ENCODE measurements around the gene GNG7.
"Not testable (repeated sequence)": the region's sequence is repeated elsewhere in the genome, so short reads cannot be mapped to it uniquely, and the experiment has no call there.

GNG7 gene

GRCh38 chr19:2652504-2653099, 49.9 kb downstream of the GNG7 start:
- no peak overlapping the region for H3K4me2 ChIP-seq (ENCODE audit: low read length)
- H3F3A ChIP-seq (ENCODE audit: control insufficient read depth, insufficient read depth) = no peaks in the 10 kb centered on the region; the same call in 1 of the 2 replicates
- no peaks in the 10 kb centered on the region for H3K9me2 ChIP-seq (replicated peaks; ENCODE audit: control insufficient read depth, low read length)
- no peak overlapping the region for H3K27ac ChIP-seq (ENCODE audit: low read depth, low read length)
- H3K27me3 ChIP-seq (ENCODE audit: control insufficient read depth, low read length) = no peaks in the 10 kb centered on the region
- TF ChIP-seq EZH2phosphoT487 (IDR thresholded peaks at IDR 0.05; ENCODE audit: borderline replicate concordance, low read length) = no peak
- H3K4me3 ChIP-seq (ENCODE audit: low read length) = no peak overlapping the region
- no peaks in the 10 kb centered on the region for H3K9me3 ChIP-seq (ENCODE audit: control insufficient read depth, insufficient read depth, low read length)
- peaks cover 17% of the 10 kb centered on the region for H3K4me1 ChIP-seq (ENCODE audit: control insufficient read depth, low read length)
- H4K20me1 ChIP-seq (ENCODE audit: control insufficient read depth, insufficient read depth, low read depth, low read length) = no peaks in the 10 kb centered on the region
- H3K36me3 ChIP-seq (ENCODE audit: control insufficient read depth, low read length) = peaks cover 31% of the 10 kb centered on the region
- peaks cover 53% of the 10 kb centered on the region for H3K79me2 ChIP-seq (ENCODE audit: control insufficient read depth, low read length)

- H4K20me1 ChIP-seq (ENCODE audit: control insufficient read depth, insufficient read depth, low read depth, low read length); H3K27me3 ChIP-seq (ENCODE audit: control insufficient read depth, low read length); H3K9me3 ChIP-seq (ENCODE audit: control insufficient read depth, insufficient read depth, low read length); H3F3A ChIP-seq (ENCODE audit: control insufficient read depth, insufficient read depth); H3K4me3 ChIP-seq (ENCODE audit: low read length); H3K27ac ChIP-seq (ENCODE audit: low read depth, low read length); H3K9me2 ChIP-seq (replicated peaks; ENCODE audit: control insufficient read depth, low read length); H3K4me2 ChIP-seq (ENCODE audit: low read length): not testable (repeated sequence)
- peaks cover 52% of the 10 kb centered on the region for H3K79me2 ChIP-seq (ENCODE audit: control insufficient read depth, low read length)
- H3K36me3 ChIP-seq (ENCODE audit: control insufficient read depth, low read length) = peaks cover 30% of the 10 kb centered on the region
- H3K4me1 ChIP-seq (ENCODE audit: control insufficient read depth, low read length) = peaks cover 22% of the 10 kb centered on the region
Observed at GRCh38 chr19:2651002-2651733, 51.3 kb downstream of the GNG7 start.

GRCh38 chr19:2650515-2650914, 52.0 kb downstream of the GNG7 start:
- Histone ChIP-seq H3K36me3 (ENCODE audit: control insufficient read depth, low read length) (peaks cover 36% of the 10 kb centered on the region), H3K4me3 (ENCODE audit: low read length) (no peak overlapping the region), H3F3A (ENCODE audit: control insufficient read depth, insufficient read depth) (no peaks in the 10 kb centered on the region; the same call in 1 of the 2 replicates), H3K27ac (ENCODE audit: low read depth, low read length) (no peak overlapping the region), H3K79me2 (ENCODE audit: control insufficient read depth, low read length) (peaks cover 49% of the 10 kb centered on the region), H3K9me3 (ENCODE audit: control insufficient read depth, insufficient read depth, low read length) (no peaks in the 10 kb centered on the region), H3K4me2 (ENCODE audit: low read length) (no peak overlapping the region), H3K4me1 (ENCODE audit: control insufficient read depth, low read length) (peaks cover 29% of the 10 kb centered on the region), H3K9me2 (replicated peaks; ENCODE audit: control insufficient read depth, low read length) (no peaks in the 10 kb centered on the region), H4K20me1 (ENCODE audit: control insufficient read depth, insufficient read depth, low read depth, low read length) (0 out of 2 replicates have a peak, but pooled peaks cover 5% of the 10 kb centered on the region), H3K27me3 (ENCODE audit: control insufficient read depth, low read length) (no peaks in the 10 kb centered on the region)
- TF ChIP-seq EZH2phosphoT487 (IDR thresholded peaks at IDR 0.05; ENCODE audit: borderline replicate concordance, low read length) (no peak), CTCF (IDR thresholded peaks at IDR 0.05; ENCODE audit: low read depth, low read length, poor library complexity, severe bottlenecking) (no peak)

GRCh38 chr19:2648528-2648937, 54.0 kb downstream of the GNG7 start:
- no peaks in the 10 kb centered on the region for H3K9me2 ChIP-seq (replicated peaks; ENCODE audit: control insufficient read depth, low read length)
- no peaks in the 10 kb centered on the region for H3K27me3 ChIP-seq (ENCODE audit: control insufficient read depth, low read length)
- peaks cover 9% of the 10 kb centered on the region; the same call in 1 of the 2 replicates for H4K20me1 ChIP-seq (ENCODE audit: control insufficient read depth, insufficient read depth, low read depth, low read length)
- H3K4me1 ChIP-seq (ENCODE audit: control insufficient read depth, low read length) = peaks cover 24% of the 10 kb centered on the region
- no peaks in the 10 kb centered on the region; the same call in 1 of the 2 replicates for H3F3A ChIP-seq (ENCODE audit: control insufficient read depth, insufficient read depth)
- H3K27ac ChIP-seq (ENCODE audit: low read depth, low read length) = no peak overlapping the region
- no peaks in the 10 kb centered on the region for H3K9me3 ChIP-seq (ENCODE audit: control insufficient read depth, insufficient read depth, low read length)
- TF ChIP-seq EZH2phosphoT487 (IDR thresholded peaks at IDR 0.05; ENCODE audit: borderline replicate concordance, low read length) = no peak
- peak; percentile 87 for TF ChIP-seq CTCF (IDR thresholded peaks at IDR 0.05; ENCODE audit: low read depth, low read length, poor library complexity, severe bottlenecking)
- no peak overlapping the region for H3K4me3 ChIP-seq (ENCODE audit: low read length)
- peaks cover 42% of the 10 kb centered on the region for H3K79me2 ChIP-seq (ENCODE audit: control insufficient read depth, low read length)
- H3K4me2 ChIP-seq (ENCODE audit: low read length) = no peak overlapping the region
- H3K36me3 ChIP-seq (ENCODE audit: control insufficient read depth, low read length) = peaks cover 36% of the 10 kb centered on the region

Measured in DOHH2 (cell line).